ENCODE measurements around the gene EPHB2. TPM values are rescaled to one million over a fixed set of nuclear protein-coding genes. Genes with fewer than 3 reads are reported as not detected.

The EPHB2 gene
- total and polyA plus RNA-seq, 2 donors (not counting 1 experiment from before 2014, with no cell fraction given), result 0.07 to 0.39 TPM

DNA sequence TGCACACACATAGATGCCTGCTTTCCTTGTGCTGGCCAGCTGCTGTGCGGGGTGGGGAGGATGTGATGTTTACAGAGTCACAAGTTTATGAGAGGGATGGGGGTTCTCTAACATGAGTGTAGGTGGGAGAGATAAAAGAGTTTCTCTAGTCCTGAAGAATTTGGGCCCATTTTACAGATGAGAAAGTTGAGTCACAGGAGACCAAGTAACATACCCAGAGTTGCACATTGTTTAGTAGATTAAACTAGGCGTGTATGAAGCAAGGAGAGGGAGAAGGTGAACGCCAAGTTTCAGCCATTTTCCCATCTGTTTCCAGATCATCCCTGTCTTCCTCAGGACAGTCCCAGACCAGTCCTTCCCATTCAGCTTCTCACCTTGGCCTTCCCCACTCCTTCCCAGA is 126.7 kb downstream of the EPHB2 start:
- intact Hi-C loops (cut with micrococcal nuclease), result no loop called here
- POLR2A ChIA-PET, result no interaction called here
- Histone ChIP-seq H3K79me2 (ENCODE audit: control insufficient read depth, insufficient read depth, low read length) (no peaks in the 10 kb centered on the region), H3K4me2 (replicated peaks; ENCODE audit: low read depth, low read length, poor library complexity, severe bottlenecking) (no peak overlapping the region), H3K27me3 (replicated peaks in 1 of 4; ENCODE audit: control extremely low read depth in 1 of 4, control insufficient read depth in 3 of 4, insufficient read depth in 4 of 4, low read length in 3 of 4) (peaks cover 0 to 2% (median 0%) of the 10 kb centered on the region in 4 experiments), H3K9me3 (ENCODE audit: control extremely low read depth in 1 of 3, control insufficient read depth in 2 of 3, insufficient read depth in 1 of 3, low read length in 2 of 3) (no peaks in the 10 kb centered on the region), H4K20me1 (ENCODE audit: control insufficient read depth, insufficient read depth, low read length, poor library complexity, severe bottlenecking) (no peaks in the 10 kb centered on the region), H3K36me3 (replicated peaks in 1 of 2; ENCODE audit: control extremely low read depth in 1 of 2, control insufficient read depth in 1 of 2, extremely low read depth in 1 of 2, insufficient read depth in 2 of 2, low read length in 1 of 2) (no peaks in the 10 kb centered on the region), H3K9ac (ENCODE audit: low read length) (no peak overlapping the region), H3K27ac (ENCODE audit: low read length in 2 of 2) (no peak overlapping the region), H3K4me3 (ENCODE audit: control extremely low read depth in 1 of 5, extremely low read depth in 1 of 5, insufficient read depth in 1 of 5, low read depth in 2 of 5, low read length in 4 of 5) (no peak overlapping the region), H3K4me1 (ENCODE audit: control insufficient read depth in 2 of 2, insufficient read depth in 2 of 2, low read length in 2 of 2) (no peaks in the 10 kb centered on the region), H2AFZ (ENCODE audit: insufficient read depth, low read depth, low read length, poor library complexity, severe bottlenecking) (no peak overlapping the region)
- no peaks in the 10 kb centered on the region for H3K9me3 Mint-ChIP-seq (ENCODE audit: insufficient read depth)
- WGBS (ENCODE audit: insufficient coverage), result 92% methylated on average over 2 of the region's 3 CpGs
- H3K27me3 Mint-ChIP-seq, result peaks cover 19% of the 10 kb centered on the region
- no peak overlapping the region for H3K4me3 Mint-ChIP-seq
- TF ChIP-seq EZH2 (IDR thresholded peaks at IDR 0.05; ENCODE audit: borderline replicate concordance, insufficient read depth, low read depth, low read length, poor library complexity, severe bottlenecking), result no peak
- TF ChIP-seq, protein P1, sequence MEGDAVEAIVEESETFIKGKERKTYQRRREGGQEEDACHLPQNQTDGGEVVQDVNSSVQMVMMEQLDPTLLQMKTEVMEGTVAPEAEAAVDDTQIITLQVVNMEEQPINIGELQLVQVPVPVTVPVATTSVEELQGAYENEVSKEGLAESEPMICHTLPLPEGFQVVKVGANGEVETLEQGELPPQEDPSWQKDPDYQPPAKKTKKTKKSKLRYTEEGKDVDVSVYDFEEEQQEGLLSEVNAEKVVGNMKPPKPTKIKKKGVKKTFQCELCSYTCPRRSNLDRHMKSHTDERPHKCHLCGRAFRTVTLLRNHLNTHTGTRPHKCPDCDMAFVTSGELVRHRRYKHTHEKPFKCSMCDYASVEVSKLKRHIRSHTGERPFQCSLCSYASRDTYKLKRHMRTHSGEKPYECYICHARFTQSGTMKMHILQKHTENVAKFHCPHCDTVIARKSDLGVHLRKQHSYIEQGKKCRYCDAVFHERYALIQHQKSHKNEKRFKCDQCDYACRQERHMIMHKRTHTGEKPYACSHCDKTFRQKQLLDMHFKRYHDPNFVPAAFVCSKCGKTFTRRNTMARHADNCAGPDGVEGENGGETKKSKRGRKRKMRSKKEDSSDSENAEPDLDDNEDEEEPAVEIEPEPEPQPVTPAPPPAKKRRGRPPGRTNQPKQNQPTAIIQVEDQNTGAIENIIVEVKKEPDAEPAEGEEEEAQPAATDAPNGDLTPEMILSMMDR (IDR thresholded peaks at IDR 0.05), result no peak
- no peak overlapping the region for H3K27ac Mint-ChIP-seq
- CTCF ChIA-PET, result no interaction called here
- H3K4me1 Mint-ChIP-seq, result no peaks in the 10 kb centered on the region
- ATAC-seq (ENCODE audit: low read depth) (no peak), DNase-seq (no peak)

DNA sequence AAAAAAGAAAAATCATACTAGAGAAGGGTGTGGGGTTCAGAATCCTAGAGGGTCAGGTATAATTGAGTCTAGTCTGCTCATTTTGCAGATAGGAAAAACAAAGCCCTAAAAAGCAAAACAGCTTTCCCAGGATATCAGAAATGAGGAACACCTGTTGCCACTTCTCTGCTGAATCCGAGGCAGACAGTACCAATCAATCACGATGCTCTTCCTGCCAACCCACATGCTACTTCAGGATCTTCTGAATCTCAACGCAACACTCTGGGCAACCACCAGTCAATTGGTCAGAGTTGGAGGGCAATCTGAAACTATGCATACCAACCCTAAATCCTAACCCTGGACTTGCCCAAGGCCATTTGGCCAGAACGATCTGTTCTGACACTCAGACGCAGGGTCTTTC is 128.3 kb downstream of the EPHB2 start:
- Histone ChIP-seq H3K4me1 (ENCODE audit: control insufficient read depth in 2 of 2, insufficient read depth in 2 of 2, low read length in 2 of 2) (no peaks in the 10 kb centered on the region), H3K27me3 (replicated peaks in 1 of 4; ENCODE audit: control extremely low read depth in 1 of 4, control insufficient read depth in 3 of 4, insufficient read depth in 4 of 4, low read length in 3 of 4) (peaks cover 0 to 6% (median 0%) of the 10 kb centered on the region in 4 experiments), H3K36me3 (replicated peaks in 1 of 2; ENCODE audit: control extremely low read depth in 1 of 2, control insufficient read depth in 1 of 2, extremely low read depth in 1 of 2, insufficient read depth in 2 of 2, low read length in 1 of 2) (no peaks in the 10 kb centered on the region), H3K4me3 (ENCODE audit: control extremely low read depth in 1 of 5, extremely low read depth in 1 of 5, insufficient read depth in 1 of 5, low read depth in 2 of 5, low read length in 4 of 5) (no peak overlapping the region), H3K4me2 (replicated peaks; ENCODE audit: low read depth, low read length, poor library complexity, severe bottlenecking) (no peak overlapping the region), H3K79me2 (ENCODE audit: control insufficient read depth, insufficient read depth, low read length) (no peaks in the 10 kb centered on the region), H4K20me1 (ENCODE audit: control insufficient read depth, insufficient read depth, low read length, poor library complexity, severe bottlenecking) (no peaks in the 10 kb centered on the region), H3K9me3 (ENCODE audit: control extremely low read depth in 1 of 3, control insufficient read depth in 2 of 3, insufficient read depth in 1 of 3, low read length in 2 of 3) (no peaks in the 10 kb centered on the region), H3K27ac (ENCODE audit: low read length in 2 of 2) (no peak overlapping the region), H2AFZ (ENCODE audit: insufficient read depth, low read depth, low read length, poor library complexity, severe bottlenecking) (no peak overlapping the region), H3K9ac (ENCODE audit: low read length) (no peak overlapping the region)
- H3K9me3 Mint-ChIP-seq (ENCODE audit: insufficient read depth), result no peaks in the 10 kb centered on the region
- intact Hi-C loops (cut with micrococcal nuclease), result no loop called here
- H3K27me3 Mint-ChIP-seq, result peaks cover 24% of the 10 kb centered on the region
- no peak for DNase-seq
- H3K4me3 Mint-ChIP-seq, result no peak overlapping the region
- POLR2A ChIA-PET, result no interaction called here
- no peak for TF ChIP-seq EZH2 (IDR thresholded peaks at IDR 0.05; ENCODE audit: borderline replicate concordance, insufficient read depth, low read depth, low read length, poor library complexity, severe bottlenecking)
- TF ChIP-seq, protein P1 (IDR thresholded peaks at IDR 0.05), result no peak
- H3K27ac Mint-ChIP-seq, result no peak overlapping the region
- CTCF ChIA-PET, result no interaction called here
- no peaks in the 10 kb centered on the region for H3K4me1 Mint-ChIP-seq
- no peak for ATAC-seq (ENCODE audit: low read depth)
- 78% methylated on average over 5 of the region's 5 CpGs for WGBS (ENCODE audit: insufficient coverage)

Data from B cell (primary cell).